ENCODE measurements around the gene PIP5KL1.

The PIP5KL1 gene

GRCh38 chr9:127895811-127896210 is 34.8 kb downstream of the PIP5KL1 start:
- no peak overlapping the region for H3K4me3 ChIP-seq (replicated peaks in 1 of 2; ENCODE audit: low read depth in 2 of 2, low read length in 2 of 2)
- DNase-seq (ENCODE audit: low read depth in 2 of 2) = no peak
- no peak for TF ChIP-seq CTCF (IDR thresholded peaks at IDR 0.05; ENCODE audit: low read depth, low read length)

GRCh38 chr9:127893392-127893791 is 37.2 kb downstream of the PIP5KL1 start:
- H3K4me3 ChIP-seq (replicated peaks in 1 of 2; ENCODE audit: low read depth in 2 of 2, low read length in 2 of 2) = no peak overlapping the region
- no peak for TF ChIP-seq CTCF (IDR thresholded peaks at IDR 0.05; ENCODE audit: low read depth, low read length)
- no peak for DNase-seq (ENCODE audit: low read depth in 2 of 2)

- no peak for DNase-seq (ENCODE audit: low read depth in 2 of 2)
- no peak overlapping the region for H3K4me3 ChIP-seq (replicated peaks in 1 of 2; ENCODE audit: low read depth in 2 of 2, low read length in 2 of 2)
- TF ChIP-seq CTCF (IDR thresholded peaks at IDR 0.05; ENCODE audit: low read depth, low read length) = no peak
Observed at GRCh38 chr9:127892831-127893230, 37.7 kb downstream of the PIP5KL1 start.

GRCh38 chr9:127890053-127890452 is 40.5 kb downstream of the PIP5KL1 start:
- H3K4me3 ChIP-seq (replicated peaks in 1 of 2; ENCODE audit: low read depth in 2 of 2, low read length in 2 of 2) = no peak overlapping the region
- TF ChIP-seq CTCF (IDR thresholded peaks at IDR 0.05; ENCODE audit: low read depth, low read length) = no peak
- no peak for DNase-seq (ENCODE audit: low read depth in 2 of 2)

GRCh38 chr9:127887792-127888191 is 42.8 kb downstream of the PIP5KL1 start:
- peak; percentile 32 for TF ChIP-seq CTCF (IDR thresholded peaks at IDR 0.05; ENCODE audit: low read depth, low read length)
- DNase-seq (ENCODE audit: low read depth in 2 of 2) = no peak
- no peak overlapping the region for H3K4me3 ChIP-seq (replicated peaks in 1 of 2; ENCODE audit: low read depth in 2 of 2, low read length in 2 of 2)

- no peak overlapping the region for H3K4me3 ChIP-seq (replicated peaks in 1 of 2; ENCODE audit: low read depth in 2 of 2, low read length in 2 of 2)
- TF ChIP-seq CTCF (IDR thresholded peaks at IDR 0.05; ENCODE audit: low read depth, low read length) = no peak
- DNase-seq (ENCODE audit: low read depth in 2 of 2) = no peak
Observed at GRCh38 chr9:127886401-127886972, 44.1 kb downstream of the PIP5KL1 start.
